ENCODE data around the gene UCK1. TPM values are rescaled to one million over a fixed set of nuclear protein-coding genes. Genes with fewer than 3 reads are reported as not detected.
A peak's percentile ranks its signal among the peaks of the same experiment; 100 is the strongest.

Gene UCK1
- polyA plus RNA-seq, 3 donors: 15.9 to 19.9 (median 16.3) TPM

GRCh38 chr9:131477367-131477766 lies 53.7 kb downstream of the UCK1 start:
- Histone ChIP-seq H4K20me1 (ENCODE audit: insufficient read depth, low read length) (peaks cover 83% of the 10 kb centered on the region), H3K36me3 (replicated peaks in 1 of 2; ENCODE audit: control insufficient read depth in 1 of 2, insufficient read depth in 2 of 2, low read length in 2 of 2) (peaks cover 92 to 98% of the 10 kb centered on the region in 2 donors), H3K27ac (ENCODE audit: low read depth in 1 of 2, low read length in 2 of 2) (peak overlapping the region in 1 of 2 donors; percentile 14), H3K4me3 (replicated peaks in 1 of 3; ENCODE audit: low read depth in 2 of 3, low read length in 3 of 3) (no peak overlapping the region), H3K79me2 (ENCODE audit: insufficient read depth, low read length) (peaks cover 6% of the 10 kb centered on the region), H2AFZ (ENCODE audit: insufficient read depth, low read depth, low read length, poor library complexity, severe bottlenecking) (no peak overlapping the region), H3K9me3 (replicated peaks in 1 of 2; ENCODE audit: control insufficient read depth in 1 of 2, insufficient read depth in 1 of 2, low read length in 2 of 2) (no peaks in the 10 kb centered on the region), H3K9ac (ENCODE audit: insufficient read depth, low read length, poor library complexity, severe bottlenecking) (no peak overlapping the region), H3K4me2 (replicated peaks; ENCODE audit: extremely low read depth, low read length, poor library complexity, severe bottlenecking) (no peak overlapping the region), H3K4me1 (ENCODE audit: control insufficient read depth in 1 of 2, insufficient read depth in 2 of 2, low read length in 2 of 2) (no peaks in the 10 kb centered on the region), H3K27me3 (ENCODE audit: control insufficient read depth in 2 of 2, insufficient read depth in 2 of 2, low read length in 2 of 2) (no peaks in the 10 kb centered on the region)
- TF ChIP-seq CTCF (IDR thresholded peaks at IDR 0.05): no peak
- no peak for DNase-seq
- H3K27ac Mint-ChIP-seq: peak overlapping the region in 2 of 7 donors; percentile 61 to 79
- no peaks in the 10 kb centered on the region for H3K4me1 Mint-ChIP-seq
- 63% methylated on average over 10 of the region's 11 CpGs for WGBS (ENCODE audit: insufficient coverage)
- intact Hi-C loops (cut with micrococcal nuclease): loop anchor here in 1 of 2 donors (5.0 kb wide), 1 partner anchor 130 kb away; no protein-coding TSS in a partner anchor
- H3K36me3 Mint-ChIP-seq: peaks cover 86 to 100% of the 10 kb centered on the region in 2 donors
- peaks cover 0 to 1% (median 0%) of the 10 kb centered on the region in 3 donors for H3K27me3 Mint-ChIP-seq (ENCODE audit: low read depth in 3 of 3)
- no peak overlapping the region for H3K4me3 Mint-ChIP-seq
- H3K9me3 Mint-ChIP-seq: no peaks in the 10 kb centered on the region

- H3K4me3 Mint-ChIP-seq: no peak overlapping the region
- intact Hi-C loops (cut with micrococcal nuclease): loop anchor here in 1 of 2 donors (5.0 kb wide), 1 partner anchor 130 kb away; no protein-coding TSS in a partner anchor
Measured at GRCh38 chr9:131476777-131477345, 54.2 kb downstream of the UCK1 start.

More at GRCh38 chr9:131476777-131477345, 54.2 kb downstream of the UCK1 start:
- Histone ChIP-seq H3K79me2 (ENCODE audit: insufficient read depth, low read length) (peaks cover 6% of the 10 kb centered on the region), H3K9ac (ENCODE audit: insufficient read depth, low read length, poor library complexity, severe bottlenecking) (no peak overlapping the region), H3K9me3 (replicated peaks in 1 of 2; ENCODE audit: control insufficient read depth in 1 of 2, insufficient read depth in 1 of 2, low read length in 2 of 2) (no peaks in the 10 kb centered on the region), H3K4me2 (replicated peaks; ENCODE audit: extremely low read depth, low read length, poor library complexity, severe bottlenecking) (no peak overlapping the region), H3K27ac (ENCODE audit: low read depth in 1 of 2, low read length in 2 of 2) (no peak overlapping the region), H3K36me3 (replicated peaks in 1 of 2; ENCODE audit: control insufficient read depth in 1 of 2, insufficient read depth in 2 of 2, low read length in 2 of 2) (peaks cover 89 to 98% of the 10 kb centered on the region in 2 donors), H3K4me3 (replicated peaks in 1 of 3; ENCODE audit: low read depth in 2 of 3, low read length in 3 of 3) (no peak overlapping the region), H3K27me3 (ENCODE audit: control insufficient read depth in 2 of 2, insufficient read depth in 2 of 2, low read length in 2 of 2) (no peaks in the 10 kb centered on the region), H3K4me1 (ENCODE audit: control insufficient read depth in 1 of 2, insufficient read depth in 2 of 2, low read length in 2 of 2) (no peaks in the 10 kb centered on the region), H4K20me1 (ENCODE audit: insufficient read depth, low read length) (peaks cover 78% of the 10 kb centered on the region), H2AFZ (ENCODE audit: insufficient read depth, low read depth, low read length, poor library complexity, severe bottlenecking) (no peak overlapping the region)
- peaks cover 85 to 100% of the 10 kb centered on the region in 2 donors for H3K36me3 Mint-ChIP-seq
- no peak for TF ChIP-seq CTCF (IDR thresholded peaks at IDR 0.05)
- H3K27me3 Mint-ChIP-seq (ENCODE audit: low read depth in 3 of 3): peaks cover 0 to 1% (median 0%) of the 10 kb centered on the region in 3 donors
- H3K4me1 Mint-ChIP-seq: no peaks in the 10 kb centered on the region
- H3K27ac Mint-ChIP-seq: no peak overlapping the region
- 93% methylated on average over 16 of the region's 18 CpGs for WGBS (ENCODE audit: insufficient coverage)
- no peaks in the 10 kb centered on the region for H3K9me3 Mint-ChIP-seq
- no peak for DNase-seq

All from CD14-positive monocyte (primary cell).